Fibroblast of skin of right quadriceps (primary cell): Measurements from ENCODE around the gene LBX2.

Experiments
- DNase-seq: peaks from one replicate; pipeline ENCODE4 v3.0.0-alpha.2; 2013

The LBX2 gene

DNA sequence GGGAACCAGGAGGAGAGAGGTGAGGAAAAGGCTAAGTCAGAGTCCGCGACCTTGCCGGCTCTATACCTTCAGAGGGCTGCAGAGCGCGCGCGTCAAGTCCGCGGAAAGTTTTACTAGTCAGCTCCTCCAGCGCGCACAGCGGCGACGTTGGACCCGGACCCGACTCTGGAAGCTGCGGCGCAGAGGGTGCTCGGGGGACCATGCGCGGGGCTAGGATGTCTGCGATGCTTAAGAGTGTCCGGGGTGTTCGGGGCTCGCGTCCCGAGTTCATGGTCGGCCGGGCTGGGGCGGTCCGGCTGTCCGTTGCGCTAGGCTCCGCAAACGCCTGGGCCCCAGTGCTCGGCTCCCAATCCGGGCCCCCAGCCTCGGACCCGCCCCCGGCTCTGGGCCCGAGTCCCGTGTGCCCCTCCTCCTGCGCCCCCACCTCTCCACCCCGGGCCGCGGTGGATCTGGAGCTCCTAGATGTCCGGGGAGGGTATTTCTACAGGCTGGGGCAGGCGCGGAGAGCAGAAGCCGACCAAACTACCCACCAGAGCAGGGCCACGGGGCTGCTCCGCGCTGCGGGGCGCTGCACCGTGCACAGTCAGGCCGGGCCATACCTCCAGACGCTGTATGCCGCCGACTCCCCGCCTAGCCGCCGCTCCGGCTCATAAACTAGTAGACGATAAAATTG, at the start of gene LBX2:
Gene LBX2, minus strand, starts transcription at position 337 of the 673 bp plus-strand sequence. Its CDS starts 66 bp downstream, at position 271.
- no peak for DNase-seq

DNA sequence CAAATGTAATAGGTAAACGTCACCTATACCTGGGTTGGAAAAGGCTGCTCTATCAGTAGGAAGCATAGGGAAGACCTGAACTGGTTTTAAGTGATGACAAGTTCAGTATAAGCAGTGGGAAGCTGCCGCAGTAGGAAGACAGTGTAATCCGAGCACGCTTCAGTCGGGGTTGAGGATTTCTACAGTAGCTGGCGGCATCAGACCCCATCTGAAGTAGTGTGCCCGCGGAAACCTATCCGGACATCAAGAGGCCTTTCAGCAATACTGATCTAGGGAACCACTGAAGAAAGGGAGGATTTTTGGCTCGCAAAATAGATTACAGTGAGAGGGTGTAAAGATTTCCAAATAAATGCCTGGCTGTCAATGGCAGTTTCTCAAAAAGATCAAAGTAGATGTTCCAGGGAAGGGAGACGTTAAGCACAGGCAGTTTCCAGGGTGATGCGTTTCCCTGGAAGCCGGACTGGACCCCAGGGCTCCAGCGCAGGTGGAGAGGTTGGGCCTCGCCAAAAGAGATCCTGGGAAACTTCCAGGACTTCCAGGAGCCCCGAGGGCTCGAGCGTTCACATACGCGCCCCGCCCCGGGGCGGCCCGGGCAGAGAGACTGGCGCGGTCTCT, 49.0 kb upstream of the LBX2 start:
- no peak for DNase-seq

GRCh38 chr2:74546004-74546403, 46.6 kb upstream of the LBX2 start:
- DNase-seq = no peak

- DNase-seq = no peak
Observed at GRCh38 chr2:74544634-74545033, 45.2 kb upstream of the LBX2 start.

- DNase-seq = no peak
Observed at GRCh38 chr2:74542978-74543377, 43.6 kb upstream of the LBX2 start.

- DNase-seq = no peak
Observed at GRCh38 chr2:74540291-74540690, 40.9 kb upstream of the LBX2 start.

- no peak for DNase-seq
Observed at GRCh38 chr2:74538881-74539339, 39.5 kb upstream of the LBX2 start.

DNA sequence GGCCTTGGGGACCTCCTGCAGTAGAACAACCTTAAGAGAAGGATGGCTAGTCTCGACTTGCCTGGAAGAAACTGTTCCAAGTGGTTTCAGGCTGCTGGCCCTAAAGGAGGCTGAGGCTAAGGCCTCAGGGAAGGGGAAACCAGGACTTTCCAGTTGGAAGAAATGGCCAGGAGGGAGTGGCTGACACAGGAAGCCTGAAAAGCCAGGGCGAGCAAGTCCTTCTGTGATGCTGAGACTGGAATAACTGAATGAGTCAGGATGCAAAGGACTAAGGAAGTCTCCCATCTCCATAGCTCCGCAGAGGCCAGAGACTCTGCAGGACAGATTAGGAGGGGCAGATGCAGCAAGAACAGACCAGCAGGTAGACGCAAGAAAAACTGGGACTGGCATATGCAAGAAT, 37.7 kb upstream of the LBX2 start:
- DNase-seq = no peak

- no peak for DNase-seq
Observed at GRCh38 chr2:74536166-74536950, 37.0 kb upstream of the LBX2 start.

- no peak for DNase-seq
Observed at GRCh38 chr2:74535440-74535965, 36.1 kb upstream of the LBX2 start.

GRCh38 chr2:74534411-74534810, 35.0 kb upstream of the LBX2 start:
- no peak for DNase-seq

GRCh38 chr2:74533464-74533863, 34.1 kb upstream of the LBX2 start:
- no peak for DNase-seq

DNA sequence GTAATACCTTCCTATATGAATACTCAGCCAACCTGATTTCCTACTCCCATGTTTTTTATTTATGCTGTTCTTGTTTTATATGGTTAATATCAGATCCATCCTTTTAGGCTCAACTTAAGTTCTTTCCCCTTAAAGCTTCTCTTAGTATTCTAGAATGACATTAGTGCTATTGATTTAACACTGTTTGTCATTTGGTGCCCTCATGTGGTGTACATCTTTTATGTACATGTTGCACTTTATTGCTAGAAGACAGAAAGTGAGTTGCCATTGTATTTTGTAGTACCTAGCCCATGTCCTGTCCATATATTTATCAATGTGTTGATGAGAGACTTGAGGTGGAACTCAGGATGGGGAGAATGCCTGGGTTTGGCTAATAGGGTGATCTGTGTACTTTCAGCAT, 32.8 kb upstream of the LBX2 start:
- peak; percentile 51 for DNase-seq

DNA sequence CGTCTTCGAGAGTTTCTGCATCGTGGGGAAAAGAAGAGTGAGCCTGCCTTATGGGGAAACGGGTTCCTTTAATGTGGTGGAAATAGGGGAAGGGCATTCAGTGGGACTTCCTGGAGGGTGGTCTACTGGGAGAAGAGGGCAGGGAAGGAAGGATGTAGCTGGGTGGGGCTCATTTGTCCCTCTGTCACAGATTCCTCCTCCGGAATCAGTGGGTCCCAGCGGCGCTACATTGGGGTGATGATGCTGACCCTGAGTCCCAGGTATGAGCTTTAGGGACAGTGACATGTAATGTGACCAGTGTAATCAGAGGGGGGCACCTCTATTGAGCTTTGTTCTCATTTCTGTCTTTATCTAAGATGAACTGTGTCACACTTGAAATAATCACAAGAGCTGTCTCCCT, 32.3 kb upstream of the LBX2 start:
- DNase-seq = no peak

GRCh38 chr2:74530239-74531187, 31.1 kb upstream of the LBX2 start:
- no peak for DNase-seq

GRCh38 chr2:74529357-74530238, 30.2 kb upstream of the LBX2 start, which contains the start of the genes AUP1 and HTRA2:
Gene AUP1, minus strand, starts transcription at chr2:74529706. Its CDS starts 77 bp downstream, at chr2:74529629.
Gene HTRA2, plus strand, starts transcription at chr2:74529933. Its CDS starts 74 bp downstream, at chr2:74530007.
- DNase-seq = peak; percentile 99

GRCh38 chr2:74528600-74529356, 29.4 kb upstream of the LBX2 start:
- no peak for DNase-seq

- no peak for DNase-seq
Observed at GRCh38 chr2:74527741-74528140, 28.3 kb upstream of the LBX2 start.

DNA sequence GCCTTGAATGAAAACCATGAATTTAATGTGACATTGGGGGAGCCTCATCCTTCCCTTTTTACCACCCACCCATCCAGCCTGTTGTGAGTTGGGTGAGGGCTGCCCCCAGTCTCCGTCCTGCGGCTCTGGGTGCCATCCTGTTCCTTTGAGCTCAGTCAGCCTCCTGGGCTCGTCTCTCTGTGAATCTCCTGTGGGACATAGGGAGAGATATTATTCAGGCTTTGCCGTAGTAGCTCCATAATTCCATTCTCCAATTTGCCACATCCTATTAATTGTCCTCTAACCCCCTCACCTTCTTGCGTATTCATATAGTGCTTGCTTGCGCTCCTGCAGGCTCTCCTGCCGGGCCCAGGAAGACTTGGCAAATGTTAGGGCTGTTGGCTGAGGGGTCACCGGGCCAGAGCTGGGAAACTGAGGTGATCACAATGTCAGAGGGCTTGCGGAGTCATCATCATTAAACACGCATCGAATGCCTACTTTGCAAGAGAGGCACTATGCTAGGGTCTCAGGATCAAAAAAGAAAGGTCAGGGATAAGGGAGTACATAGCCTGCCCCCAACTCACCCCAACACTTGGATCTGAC, 27.3 kb upstream of the LBX2 start:
- DNase-seq = no peak
